HG03565 (cell line): ENCODE results near the gene RSBN1.
"Not testable (repeated sequence)": the region's sequence is repeated elsewhere in the genome, so short reads cannot be mapped to it uniquely, and the experiment has no call there.

Experiments used
- ATAC-seq: cut with Tn5 transposase; IDR thresholded peaks from one replicate; pipeline ENCODE4 v1.9.1; 2021; ENCODE audit warnings: mild to moderate bottlenecking, moderate library complexity; ENCODE audit not compliant: unreplicated experiment

RSBN1 gene

GRCh38 chr1:113783254-113784103 lies 28.8 kb downstream of the RSBN1 start:
- ATAC-seq: peak; percentile 67

GRCh38 chr1:113782406-113782805 lies 29.9 kb downstream of the RSBN1 start:
- ATAC-seq: no peak

- ATAC-seq: peak; percentile 37
Measured at GRCh38 chr1:113780374-113781146, 31.7 kb downstream of the RSBN1 start.

GRCh38 chr1:113779542-113779941 lies 32.7 kb downstream of the RSBN1 start:
- ATAC-seq: no peak

- ATAC-seq: no peak
Measured at GRCh38 chr1:113777561-113777960, 34.7 kb downstream of the RSBN1 start.

GRCh38 chr1:113770031-113770430 lies 42.2 kb downstream of the RSBN1 start:
- no peak for ATAC-seq

- no peak for ATAC-seq
Measured at GRCh38 chr1:113769601-113769970, 42.7 kb downstream of the RSBN1 start.

GRCh38 chr1:113768916-113769600 lies 43.2 kb downstream of the RSBN1 start:
- no peak for ATAC-seq

GRCh38 chr1:113765306-113766230 lies 46.7 kb downstream of the RSBN1 start:
- no peak for ATAC-seq

- no peak for ATAC-seq
Measured at GRCh38 chr1:113763661-113764060, 48.6 kb downstream of the RSBN1 start.

GRCh38 chr1:113761937-113762336 lies 50.3 kb downstream of the RSBN1 start:
- ATAC-seq: no peak

GRCh38 chr1:113760102-113761080 lies 51.9 kb downstream of the RSBN1 start:
- ATAC-seq: no peak

- peak; percentile 59 for ATAC-seq
Measured at GRCh38 chr1:113759333-113760101, 52.8 kb downstream of the RSBN1 start, which contains the start of gene PHTF1. TSS of gene PHTF1 (minus strand) at chr1:113759486. CDS start at chr1:113758703, 783 bp downstream.

GRCh38 chr1:113758631-113759332 lies 53.5 kb downstream of the RSBN1 start:
- ATAC-seq: peak; percentile 52

GRCh38 chr1:113756461-113756860 lies 55.8 kb downstream of the RSBN1 start:
- ATAC-seq: no peak

- ATAC-seq: not testable (repeated sequence)
Measured at GRCh38 chr1:113753333-113753732, 58.9 kb downstream of the RSBN1 start.

GRCh38 chr1:113751516-113751915 lies 60.8 kb downstream of the RSBN1 start:
- ATAC-seq: no peak

- ATAC-seq: no peak
Measured at GRCh38 chr1:113751114-113751513, 61.2 kb downstream of the RSBN1 start.
